Adrenal gland (tissue), 12 donors: ENCODE data around the gene KCNH3. TPM values are rescaled to one million over a fixed set of nuclear protein-coding genes. Genes with fewer than 3 reads are reported as not detected.

ENCODE experiments used
- DNase-seq, 7 donors: peaks; one replicate each; pipeline ENCODE4 v3.0.0-alpha.2; 2019 to 2020
- H3K27ac ChIP-seq, 5 donors: fragments of 200-600 bp; sonication (generic) in 4 of 5; 1 replicate in 3 of 5; 2 replicates in 2 of 5; pipeline versions ENCODE4 v1.5.1 to v1.8.0; 2016 to 2020; ENCODE audit warnings: mild to moderate bottlenecking in 1 of 5
- H3K27me3 ChIP-seq: fragments of 200-600 bp; 2 replicates; pipeline ENCODE4 v1.8.0; 2021
- H3K36me3 ChIP-seq, 2 donors: fragments of 200-600 bp; replicated peaks in 1 of 2; 1 replicate in 1 of 2; 2 replicates in 1 of 2; pipeline versions ENCODE4 v1.5.1 to v1.8.0; 2018 to 2022
- H3K4me1 ChIP-seq, 2 donors: fragments of 200-600 bp; replicated peaks in 1 of 2; 1 replicate in 1 of 2; 2 replicates in 1 of 2; pipeline versions ENCODE4 v1.5.1 to v1.8.0; 2018 to 2021
- H3K4me3 ChIP-seq, 4 donors: fragments of 200-600 bp; sonication (generic) in 3 of 4; one replicate each; pipeline ENCODE4 v1.5.1; 2016 to 2018
- H3K9me3 ChIP-seq, 3 donors: fragments of 200-600 bp; sonication (generic) in 1 of 3; replicated peaks in 1 of 3; 1 replicate in 2 of 3; 2 replicates in 1 of 3; pipeline versions ENCODE4 v1.5.1 to v1.8.0; 2016 to 2021
- POLR2A ChIP-seq, 2 donors: fragments of 450-650 bp; IDR thresholded peaks; one replicate each; pipeline ENCODE4 v1.6.1; 2017; ENCODE audit warnings: antibody characterized with exemption in 2 of 2, mild to moderate bottlenecking in 2 of 2, moderate library complexity in 1 of 2
- WGBS, 4 donors: extraction: QIAGEN DNeasy Blood & Tissue Kit in 2 of 4; methylation state at CpG; one replicate each; pipeline versions ENCODE4 v1.1.5 to v1.1.7; 2013 to 2017; 5-methylcytosine and 5-hydroxymethylcytosine counted together
- intact Hi-C, 2 donors: fragments of 100-400 bp; cut with DNase I; formaldehyde crosslinking; loops; one replicate each; pipeline versions ENCODE4 v1.14.1 to v1.15.0; 2022 to 2023
- polyA plus RNA-seq, 3 donors: library from polyadenylated mRNA; stranded (reverse); fragments of 200-250 nt in 2 of 3; fragments of 350-450 nt in 1 of 3; fragmentation: Illumina TruSeq in 1 of 3; extraction: RNeasy Lipid Tissue Mini Kit (QIAGEN cat#74804) in 1 of 3; gene quantifications; one replicate each; pipeline ENCODE4 v1.2.3, GENCODE V29; 2013 to 2014
- total RNA-seq, 9 donors: library from RNA; depleted of rRNA in 4 of 9; stranded (reverse); fragments of >200 nt in 4 of 9; fragments of 120-200 nt in 1 of 9; fragmentation: NEBNext Ultra II Directional in 1 of 9; extraction: Animal tissue kit (Norgen Biotek cat#: 25700) in 1 of 9; gene quantifications; one replicate each; pipeline versions ENCODE4 v1.1.0 to v1.2.4, GENCODE V29; 2013 to 2023
- TF ChIP-seq, protein P1 (sequence below), 6 experiments: fragments of 450-650 bp in 4 of 6; fragments of 200-600 bp in 2 of 6; sonication (generic) in 1 of 6; IDR thresholded peaks; 1 replicate in 5 of 6; 2 replicates in 1 of 6; pipeline versions ENCODE4 v1.5.1 to v1.8.0; 2016 to 2021; ENCODE audit warnings: antibody characterized with exemption in 6 of 6, mild to moderate bottlenecking in 2 of 6, moderate library complexity in 1 of 6
- donor health status: healthy with polysubstance abuse.
- donor health status: Bipolar disorder and iron deficiency.
- donor health status: DM: yes; HTN: yes; CAD: no.
- donor health status: DM: no; HTN: no; CAD: no.
- donor health status: DM: no; HTN: no; CAD: no.
- donor health status: DM: yes; HTN: yes; CAD: no.

KCNH3 gene
- total and polyA plus RNA-seq, 12 donors: 0.07 to 18.9 (median 2.3) TPM

DNA sequence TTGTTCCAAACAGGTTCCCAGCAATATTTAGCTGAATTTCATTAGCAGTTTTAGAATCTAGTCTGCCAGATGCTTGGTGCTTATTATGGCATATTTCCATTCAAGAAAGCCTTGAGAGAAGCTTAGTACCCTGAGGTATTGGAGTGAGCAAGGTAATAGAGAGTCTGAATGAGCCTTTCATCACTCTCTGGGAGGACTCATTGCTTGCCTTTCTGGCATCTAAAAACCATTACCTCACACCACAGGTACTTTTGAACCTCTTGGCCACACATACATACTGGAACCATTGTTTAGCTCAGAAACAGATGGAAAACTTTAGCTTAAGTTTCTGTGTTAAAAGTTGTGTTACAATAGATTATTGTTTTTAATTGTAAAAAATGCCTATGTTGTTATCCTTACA, 27.4 kb upstream of the KCNH3 start:
- Histone ChIP-seq H3K9me3 (no peaks in the 10 kb centered on the region), H3K4me1 (no peaks in the 10 kb centered on the region), H3K27ac (no peak overlapping the region), H3K27me3 (no peaks in the 10 kb centered on the region), H3K4me3 (no peak overlapping the region), H3K36me3 (no peaks in the 10 kb centered on the region)
- DNase-seq: no peak
- intact Hi-C loops: loop anchor here (5.0 kb wide), 1 partner anchor 149 kb away; no protein-coding TSS in a partner anchor
- TF ChIP-seq, protein P1, sequence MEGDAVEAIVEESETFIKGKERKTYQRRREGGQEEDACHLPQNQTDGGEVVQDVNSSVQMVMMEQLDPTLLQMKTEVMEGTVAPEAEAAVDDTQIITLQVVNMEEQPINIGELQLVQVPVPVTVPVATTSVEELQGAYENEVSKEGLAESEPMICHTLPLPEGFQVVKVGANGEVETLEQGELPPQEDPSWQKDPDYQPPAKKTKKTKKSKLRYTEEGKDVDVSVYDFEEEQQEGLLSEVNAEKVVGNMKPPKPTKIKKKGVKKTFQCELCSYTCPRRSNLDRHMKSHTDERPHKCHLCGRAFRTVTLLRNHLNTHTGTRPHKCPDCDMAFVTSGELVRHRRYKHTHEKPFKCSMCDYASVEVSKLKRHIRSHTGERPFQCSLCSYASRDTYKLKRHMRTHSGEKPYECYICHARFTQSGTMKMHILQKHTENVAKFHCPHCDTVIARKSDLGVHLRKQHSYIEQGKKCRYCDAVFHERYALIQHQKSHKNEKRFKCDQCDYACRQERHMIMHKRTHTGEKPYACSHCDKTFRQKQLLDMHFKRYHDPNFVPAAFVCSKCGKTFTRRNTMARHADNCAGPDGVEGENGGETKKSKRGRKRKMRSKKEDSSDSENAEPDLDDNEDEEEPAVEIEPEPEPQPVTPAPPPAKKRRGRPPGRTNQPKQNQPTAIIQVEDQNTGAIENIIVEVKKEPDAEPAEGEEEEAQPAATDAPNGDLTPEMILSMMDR (IDR thresholded peaks at IDR 0.05): no peak
- TF ChIP-seq POLR2A (IDR thresholded peaks at IDR 0.05): no peak

DNA sequence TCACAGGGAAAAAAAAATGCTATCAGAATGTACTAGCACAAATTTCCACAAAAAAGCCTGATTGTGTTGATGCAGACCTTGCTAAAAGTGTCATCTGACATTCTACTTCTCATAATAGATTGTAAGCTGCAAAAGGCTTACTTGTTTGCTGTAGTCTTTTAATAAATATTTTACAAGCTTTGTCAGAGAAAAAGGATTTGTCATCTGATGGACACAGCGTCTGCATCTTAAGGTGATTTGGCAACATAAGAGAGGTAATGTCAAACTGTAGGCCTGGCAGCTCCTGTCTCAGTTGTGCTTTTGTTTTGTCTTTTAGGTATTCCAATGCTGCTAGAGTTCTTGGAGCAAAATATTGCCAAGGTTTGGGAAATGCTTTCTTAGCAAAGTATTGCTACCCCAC, 26.3 kb upstream of the KCNH3 start:
- DNase-seq: no peak
- Histone ChIP-seq H3K9me3 (no peaks in the 10 kb centered on the region), H3K27me3 (no peaks in the 10 kb centered on the region), H3K4me1 (no peaks in the 10 kb centered on the region), H3K4me3 (no peak overlapping the region), H3K36me3 (no peaks in the 10 kb centered on the region), H3K27ac (no peak overlapping the region)
- intact Hi-C loops: loop anchor here (5.0 kb wide), 1 partner anchor 150 kb away; no protein-coding TSS in a partner anchor
- WGBS, 4 donors: 77 to 87% (median 86%) methylated on average over 1 of the region's 1 CpG
- TF ChIP-seq, protein P1 (IDR thresholded peaks at IDR 0.05): no peak
- no peak for TF ChIP-seq POLR2A (IDR thresholded peaks at IDR 0.05)

DNA sequence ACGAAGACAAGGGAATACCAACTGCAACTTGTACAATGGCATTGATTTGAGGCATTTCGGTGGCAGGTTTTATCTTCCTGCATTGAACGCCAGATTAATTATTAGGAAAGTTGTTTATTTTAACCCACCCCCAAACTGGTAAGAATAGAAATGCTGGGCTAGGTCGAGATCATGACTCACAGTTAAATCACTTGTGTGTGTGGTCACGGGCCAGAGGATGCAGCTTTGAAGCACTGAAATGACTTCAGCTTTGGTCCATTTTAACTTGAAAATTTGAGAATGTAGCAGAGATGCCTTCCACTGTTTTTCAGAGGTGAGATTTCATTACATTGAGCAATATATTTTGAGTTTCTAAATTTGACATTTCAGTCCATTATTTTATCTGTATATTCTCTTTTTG, 23.6 kb upstream of the KCNH3 start:
- no peak for TF ChIP-seq POLR2A (IDR thresholded peaks at IDR 0.05)
- TF ChIP-seq, protein P1 (IDR thresholded peaks at IDR 0.05): no peak
- no peak overlapping the region for H3K27ac ChIP-seq
- WGBS, 4 donors: 43 to 52% (median 48%) methylated on average over 5 of the region's 5 CpGs
- DNase-seq: peak in 2 of 7 donors; percentile 44 to 49
- no peaks in the 10 kb centered on the region for H3K27me3 ChIP-seq
- H3K4me1 ChIP-seq: peaks cover 0 to 5% of the 10 kb centered on the region in 2 donors
- H3K36me3 ChIP-seq: no peaks in the 10 kb centered on the region
- intact Hi-C loops: no loop called here
- H3K4me3 ChIP-seq: no peak overlapping the region
- no peaks in the 10 kb centered on the region for H3K9me3 ChIP-seq

DNA sequence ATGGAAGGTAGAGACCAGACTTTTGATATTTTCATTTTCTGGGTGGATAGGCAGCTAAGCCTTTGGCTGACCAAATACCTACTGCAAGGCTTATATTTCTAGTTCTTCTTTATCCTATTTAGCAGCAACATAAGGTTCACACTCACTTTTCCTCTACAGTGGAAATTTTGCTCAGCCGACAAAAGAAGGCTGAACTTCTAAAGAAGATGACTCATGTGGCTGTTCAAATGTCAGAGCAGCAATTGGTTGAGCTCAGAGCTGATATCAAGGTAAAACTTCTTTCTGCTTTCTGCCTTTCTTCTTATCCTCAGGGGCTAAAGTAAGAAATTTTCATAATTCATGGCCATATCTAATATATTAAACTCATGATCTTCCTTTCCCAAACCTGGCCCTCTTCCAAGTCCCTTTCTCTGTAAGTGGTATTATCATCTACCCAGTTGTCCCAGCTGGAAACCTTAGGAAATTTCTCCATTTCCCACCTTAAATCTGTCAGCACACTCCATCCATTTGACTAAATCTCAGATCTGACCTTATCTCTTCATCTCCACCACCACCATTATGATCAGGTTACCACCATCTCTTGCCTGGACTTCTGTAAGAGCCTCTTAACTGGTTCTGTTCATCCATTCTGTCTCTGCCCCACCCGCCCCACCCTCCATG, 19.8 kb upstream of the KCNH3 start:
- intact Hi-C loops: no loop called here
- TF ChIP-seq, protein P1 (IDR thresholded peaks at IDR 0.05): no peak
- peak overlapping the region in 1 of 5 donors; percentile 17 for H3K27ac ChIP-seq
- H3K4me3 ChIP-seq: no peak overlapping the region
- peaks cover 0 to 5% of the 10 kb centered on the region in 2 donors for H3K36me3 ChIP-seq
- no peaks in the 10 kb centered on the region for H3K9me3 ChIP-seq
- WGBS, 4 donors: 65 to 76% (median 70%) methylated on average over 2 of the region's 2 CpGs
- peaks cover 0 to 5% of the 10 kb centered on the region in 2 donors for H3K4me1 ChIP-seq
- H3K27me3 ChIP-seq: no peaks in the 10 kb centered on the region
- peak in 1 of 7 donors; percentile 24 for DNase-seq
